Adipocyte (in vitro differentiated cells): ENCODE data around the gene PRDM16.
A peak's percentile ranks its signal among the peaks of the same experiment; 100 is the strongest.

Source experiments
- DNase-seq: peaks from one replicate; pipeline ENCODE4 v3.0.0-alpha.2; 2015; ENCODE audit warnings: low read depth
- H3K27me3 ChIP-seq: replicated peaks from 2 replicates; pipeline ENCODE4 v1.7.0; 2013; ENCODE audit warnings: mild to moderate bottlenecking, low read length, moderate library complexity; ENCODE audit not compliant: control insufficient read depth, insufficient read depth
- H3K36me3 ChIP-seq: 2 replicates; pipeline ENCODE4 v1.7.0; 2013; ENCODE audit warnings: low read length, mild to moderate bottlenecking, moderate library complexity; ENCODE audit not compliant: control insufficient read depth, insufficient read depth, severe bottlenecking
- H3K4me1 ChIP-seq: 2 replicates; pipeline ENCODE4 v1.7.0; 2013; ENCODE audit warnings: mild to moderate bottlenecking, low read length, moderate library complexity; ENCODE audit not compliant: control insufficient read depth, insufficient read depth
- H3K4me3 ChIP-seq: 2 replicates; pipeline ENCODE4 v1.7.0; 2013; ENCODE audit warnings: mild to moderate bottlenecking, low read length, moderate library complexity
- H3K9ac ChIP-seq: 2 replicates; pipeline ENCODE4 v1.7.0; 2013; ENCODE audit warnings: mild to moderate bottlenecking, low read length, moderate library complexity
- H3K9me3 ChIP-seq: 2 replicates; pipeline ENCODE4 v1.7.0; 2013; ENCODE audit warnings: mild to moderate bottlenecking, low read length, moderate library complexity; ENCODE audit not compliant: control insufficient read depth

PRDM16 gene

GRCh38 chr1:3294450-3294849 lies 225.4 kb downstream of the PRDM16 start:
- no peaks in the 10 kb centered on the region for H3K36me3 ChIP-seq
- H3K9ac ChIP-seq = no peak overlapping the region
- peaks cover 31% of the 10 kb centered on the region for H3K27me3 ChIP-seq
- H3K9me3 ChIP-seq = peaks cover 11% of the 10 kb centered on the region
- H3K4me1 ChIP-seq = no peaks in the 10 kb centered on the region
- no peak overlapping the region for H3K4me3 ChIP-seq
- DNase-seq = no peak

- Histone ChIP-seq H3K9me3 (peaks cover 11% of the 10 kb centered on the region), H3K36me3 (no peaks in the 10 kb centered on the region), H3K9ac (no peak overlapping the region), H3K4me3 (no peak overlapping the region), H3K4me1 (no peaks in the 10 kb centered on the region), H3K27me3 (peaks cover 31% of the 10 kb centered on the region)
- DNase-seq = no peak
These were observed 226.8 kb downstream of the PRDM16 start for GRCh38 chr1:3295846-3296245.

- no peak for DNase-seq
- H3K9ac ChIP-seq = no peak overlapping the region
- H3K9me3 ChIP-seq = peaks cover 11% of the 10 kb centered on the region
- peaks cover 31% of the 10 kb centered on the region for H3K27me3 ChIP-seq
- H3K36me3 ChIP-seq = no peaks in the 10 kb centered on the region
- no peak overlapping the region for H3K4me3 ChIP-seq
- no peaks in the 10 kb centered on the region for H3K4me1 ChIP-seq
These were observed 227.3 kb downstream of the PRDM16 start for GRCh38 chr1:3296326-3296725.

GRCh38 chr1:3296826-3297225 lies 227.8 kb downstream of the PRDM16 start:
- Histone ChIP-seq H3K4me1 (no peaks in the 10 kb centered on the region), H3K27me3 (peaks cover 32% of the 10 kb centered on the region), H3K36me3 (no peaks in the 10 kb centered on the region), H3K9ac (no peak overlapping the region), H3K4me3 (no peak overlapping the region), H3K9me3 (peaks cover 14% of the 10 kb centered on the region)
- DNase-seq = no peak

GRCh38 chr1:3297756-3298155 lies 228.8 kb downstream of the PRDM16 start:
- DNase-seq = no peak

GRCh38 chr1:3298197-3298596 lies 229.2 kb downstream of the PRDM16 start:
- Histone ChIP-seq H3K4me1 (no peaks in the 10 kb centered on the region), H3K4me3 (no peak overlapping the region), H3K9ac (no peak overlapping the region), H3K27me3 (peaks cover 27% of the 10 kb centered on the region), H3K9me3 (peaks cover 23% of the 10 kb centered on the region), H3K36me3 (no peaks in the 10 kb centered on the region)
- no peak for DNase-seq

More at GRCh38 chr1:3297756-3298155, 228.8 kb downstream of the PRDM16 start:
- Histone ChIP-seq H3K36me3 (no peaks in the 10 kb centered on the region), H3K4me3 (no peak overlapping the region), H3K9ac (no peak overlapping the region), H3K27me3 (peaks cover 31% of the 10 kb centered on the region), H3K4me1 (no peaks in the 10 kb centered on the region), H3K9me3 (peaks cover 23% of the 10 kb centered on the region)

GRCh38 chr1:3304246-3304645 lies 235.2 kb downstream of the PRDM16 start:
- Histone ChIP-seq H3K4me1 (peaks cover 16% of the 10 kb centered on the region), H3K36me3 (no peaks in the 10 kb centered on the region), H3K9ac (no peak overlapping the region), H3K9me3 (peaks cover 12% of the 10 kb centered on the region), H3K4me3 (no peak overlapping the region), H3K27me3 (peaks cover 5% of the 10 kb centered on the region)
- no peak for DNase-seq

GRCh38 chr1:3304692-3305091 lies 235.7 kb downstream of the PRDM16 start:
- no peak for DNase-seq
- H3K4me3 ChIP-seq = no peak overlapping the region
- H3K4me1 ChIP-seq = peaks cover 16% of the 10 kb centered on the region
- no peak overlapping the region for H3K9ac ChIP-seq
- H3K36me3 ChIP-seq = no peaks in the 10 kb centered on the region
- peaks cover 12% of the 10 kb centered on the region for H3K9me3 ChIP-seq
- peaks cover 5% of the 10 kb centered on the region for H3K27me3 ChIP-seq

GRCh38 chr1:3305156-3305555 lies 236.2 kb downstream of the PRDM16 start:
- H3K36me3 ChIP-seq = no peaks in the 10 kb centered on the region
- no peak overlapping the region for H3K9ac ChIP-seq
- peaks cover 16% of the 10 kb centered on the region for H3K4me1 ChIP-seq
- peaks cover 5% of the 10 kb centered on the region for H3K27me3 ChIP-seq
- no peak for DNase-seq
- no peak overlapping the region for H3K4me3 ChIP-seq
- peaks cover 12% of the 10 kb centered on the region for H3K9me3 ChIP-seq

GRCh38 chr1:3306583-3307291 lies 237.7 kb downstream of the PRDM16 start:
- H3K27me3 ChIP-seq = peaks cover 5% of the 10 kb centered on the region

GRCh38 chr1:3307359-3307758 lies 238.4 kb downstream of the PRDM16 start:
- Histone ChIP-seq H3K4me3 (no peak overlapping the region), H3K4me1 (peaks cover 18% of the 10 kb centered on the region), H3K27me3 (peaks cover 4% of the 10 kb centered on the region)

More at GRCh38 chr1:3306583-3307291, 237.7 kb downstream of the PRDM16 start:
- no peak overlapping the region for H3K9ac ChIP-seq
- H3K36me3 ChIP-seq = no peaks in the 10 kb centered on the region
- peaks cover 16% of the 10 kb centered on the region for H3K4me1 ChIP-seq
- peak overlapping the region; percentile 9 for H3K4me3 ChIP-seq
- peaks cover 10% of the 10 kb centered on the region for H3K9me3 ChIP-seq
- DNase-seq = peak; percentile 78

GRCh38 chr1:3308053-3308452 lies 239.1 kb downstream of the PRDM16 start:
- DNase-seq = no peak
- Histone ChIP-seq H3K9ac (no peak overlapping the region), H3K36me3 (no peaks in the 10 kb centered on the region), H3K4me1 (peaks cover 24% of the 10 kb centered on the region), H3K27me3 (peaks cover 4% of the 10 kb centered on the region), H3K4me3 (no peak overlapping the region), H3K9me3 (no peaks in the 10 kb centered on the region)

More at GRCh38 chr1:3307359-3307758, 238.4 kb downstream of the PRDM16 start:
- Histone ChIP-seq H3K9ac (no peak overlapping the region), H3K36me3 (no peaks in the 10 kb centered on the region), H3K9me3 (peaks cover 4% of the 10 kb centered on the region)
- DNase-seq = no peak
